ACC112 (cell line): ENCODE results near the gene HTR2B.
"Not testable (repeated sequence)": the region's sequence is repeated elsewhere in the genome, so short reads cannot be mapped to it uniquely, and the experiment has no call there.

ENCODE experiments used
- H2AFZ ChIP-seq: fragments of 200-600 bp; sonication (generic); one replicate; pipeline ENCODE4 v1.6.0; 2017; ENCODE audit warnings: antibody characterized with exemption, low read length; ENCODE audit not compliant: unreplicated experiment
- H3K27ac ChIP-seq: fragments of 200-600 bp; sonication (generic); 2 replicates; pipeline ENCODE4 v1.5.1; 2014; ENCODE audit warnings: low read depth, mild to moderate bottlenecking, antibody characterized with exemption, low read length, moderate library complexity
- H3K27me3 ChIP-seq: fragments of 200-600 bp; sonication (generic); 2 replicates; pipeline ENCODE4 v1.6.1; 2014; ENCODE audit warnings: mild to moderate bottlenecking, antibody characterized with exemption, low read length, moderate library complexity, mixed read lengths; ENCODE audit not compliant: insufficient read depth
- H3K36me3 ChIP-seq: fragments of 200-600 bp; sonication (generic); 2 replicates; pipeline ENCODE4 v1.6.1; 2016; ENCODE audit warnings: mild to moderate bottlenecking, antibody characterized with exemption, low read length, moderate library complexity, mixed read lengths; ENCODE audit not compliant: insufficient read depth
- H3K4me1 ChIP-seq: fragments of 200-600 bp; sonication (generic); one replicate; pipeline ENCODE4 v1.6.1; 2016; ENCODE audit warnings: low read length, mixed read lengths; ENCODE audit not compliant: insufficient read depth, unreplicated experiment, control insufficient read depth
- H3K4me3 ChIP-seq: fragments of 200-600 bp; sonication (generic); 2 replicates; pipeline ENCODE4 v1.5.1; 2014; ENCODE audit warnings: mild to moderate bottlenecking, low read depth, low read length
- H3K79me2 ChIP-seq: fragments of 200-600 bp; sonication (generic); one replicate; pipeline ENCODE4 v1.6.0; 2016; ENCODE audit warnings: low read length; ENCODE audit not compliant: control insufficient read depth, unreplicated experiment, insufficient read depth

The HTR2B gene

DNA sequence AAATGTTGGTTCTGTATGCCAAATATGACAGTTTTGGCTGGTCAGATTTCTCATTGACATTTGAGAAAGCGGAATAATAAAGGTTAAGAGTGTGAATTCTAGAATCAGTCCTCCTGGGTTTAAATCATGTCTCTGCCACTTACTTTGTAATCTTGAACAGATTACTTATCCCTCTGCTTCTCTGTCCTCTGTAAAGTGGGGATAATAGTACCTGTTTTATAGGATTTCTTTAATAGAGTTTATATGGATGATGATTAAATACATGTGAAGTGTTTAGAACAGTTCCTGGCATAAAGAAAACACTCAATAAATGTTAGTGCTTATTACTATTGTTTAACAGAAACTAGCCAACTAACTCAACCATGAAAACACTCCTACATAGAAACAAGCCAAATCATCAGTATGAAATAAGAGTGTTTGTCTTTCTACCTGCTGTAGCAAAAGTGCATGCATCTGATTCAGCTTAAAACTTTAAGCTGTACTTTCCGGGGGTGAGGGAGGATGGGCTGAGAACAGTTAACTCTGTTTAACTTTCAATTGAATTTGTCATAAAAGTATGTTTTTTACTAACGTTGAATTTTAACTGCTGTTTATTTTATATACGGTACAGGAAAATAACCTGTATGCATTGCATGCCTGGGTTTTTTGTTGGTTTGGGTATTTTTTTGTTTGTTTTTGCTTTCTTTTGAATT lies 6.8 kb downstream of the HTR2B start:
- no peaks in the 10 kb centered on the region for H3K27me3 ChIP-seq
- H3K79me2 ChIP-seq, result peaks cover 16% of the 10 kb centered on the region
- no peak overlapping the region for H3K4me3 ChIP-seq
- H3K4me1 ChIP-seq, result peaks cover 4% of the 10 kb centered on the region
- no peak overlapping the region for H3K27ac ChIP-seq
- no peak overlapping the region for H2AFZ ChIP-seq
- H3K36me3 ChIP-seq, result no peaks in the 10 kb centered on the region

GRCh38 chr2:231117148-231117547 lies 7.7 kb downstream of the HTR2B start:
- Histone ChIP-seq H3K4me3 (no peak overlapping the region), H2AFZ (no peak overlapping the region), H3K27me3 (no peaks in the 10 kb centered on the region), H3K79me2 (peaks cover 12% of the 10 kb centered on the region), H3K27ac (no peak overlapping the region), H3K36me3 (no peaks in the 10 kb centered on the region), H3K4me1 (peaks cover 4% of the 10 kb centered on the region)

GRCh38 chr2:231115651-231116050 lies 9.2 kb downstream of the HTR2B start:
- H3K4me3 ChIP-seq, result no peak overlapping the region
- no peaks in the 10 kb centered on the region for H3K36me3 ChIP-seq
- peaks cover 19% of the 10 kb centered on the region for H3K4me1 ChIP-seq
- H2AFZ ChIP-seq, result no peak overlapping the region
- H3K27me3 ChIP-seq, result no peaks in the 10 kb centered on the region
- H3K79me2 ChIP-seq, result peaks cover 12% of the 10 kb centered on the region
- no peak overlapping the region for H3K27ac ChIP-seq

GRCh38 chr2:231113489-231113888 lies 11.4 kb downstream of the HTR2B start:
- H3K4me1 ChIP-seq, result peaks cover 25% of the 10 kb centered on the region
- H3K79me2 ChIP-seq, result peaks cover 7% of the 10 kb centered on the region
- no peaks in the 10 kb centered on the region for H3K27me3 ChIP-seq
- H3K4me3 ChIP-seq, result no peak overlapping the region
- H2AFZ ChIP-seq, result no peak overlapping the region
- H3K27ac ChIP-seq, result no peak overlapping the region
- no peaks in the 10 kb centered on the region; the same call in 1 of the 2 replicates for H3K36me3 ChIP-seq

DNA sequence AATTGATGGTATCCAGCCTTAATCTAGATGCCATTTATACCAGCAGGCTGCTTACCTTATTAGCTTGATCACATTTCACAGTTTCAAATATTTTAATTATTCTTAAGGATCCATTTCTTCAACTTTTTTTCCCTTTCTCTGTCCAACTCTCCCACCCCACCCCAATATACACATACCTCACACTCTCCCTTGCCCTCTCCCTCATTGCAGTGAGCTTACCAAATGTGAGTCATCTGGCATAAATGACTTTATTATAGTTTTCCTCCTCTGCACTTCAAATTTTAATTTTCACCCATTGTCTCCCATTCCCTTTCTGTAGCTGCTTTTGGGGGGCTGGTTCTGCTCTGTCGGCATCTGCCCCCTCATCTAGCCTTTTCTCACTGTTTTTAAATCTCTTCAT lies 12.9 kb downstream of the HTR2B start:
- Histone ChIP-seq H3K79me2 (peaks cover 7% of the 10 kb centered on the region), H3K36me3 (peaks cover 3% of the 10 kb centered on the region; the same call in 1 of the 2 replicates), H3K27ac (no peak overlapping the region)

DNA sequence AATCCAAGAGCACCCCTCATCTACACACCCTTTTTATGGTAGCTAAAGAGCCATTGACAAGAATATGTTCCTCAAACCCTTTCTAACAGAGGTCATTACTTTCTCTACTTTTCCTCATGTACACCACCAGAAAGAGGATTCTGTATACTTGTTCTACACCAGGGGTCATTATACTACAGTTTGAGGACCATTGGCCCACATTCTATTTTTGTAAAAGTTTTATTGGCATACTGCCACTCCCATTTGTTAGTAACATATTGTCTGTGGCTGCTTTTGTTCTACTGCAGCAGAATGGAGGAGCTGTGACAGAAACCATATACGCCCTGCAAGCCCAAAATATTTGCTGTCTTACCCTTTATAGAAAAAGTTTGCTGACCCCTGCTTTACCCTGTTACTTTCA lies 14.3 kb downstream of the HTR2B start:
- Histone ChIP-seq H3K79me2 (peaks cover 6% of the 10 kb centered on the region), H3K4me1 (peaks cover 25% of the 10 kb centered on the region), H3K36me3 (peaks cover 3% of the 10 kb centered on the region; the same call in 1 of the 2 replicates), H3K4me3 (no peak overlapping the region), H3K27ac (no peak overlapping the region), H3K27me3 (no peaks in the 10 kb centered on the region), H2AFZ (no peak overlapping the region)

More for the DNA sequence above, 12.9 kb downstream of the HTR2B start:
- H2AFZ ChIP-seq, result no peak overlapping the region
- no peak overlapping the region for H3K4me3 ChIP-seq
- H3K27me3 ChIP-seq, result no peaks in the 10 kb centered on the region
- H3K4me1 ChIP-seq, result peaks cover 25% of the 10 kb centered on the region

DNA sequence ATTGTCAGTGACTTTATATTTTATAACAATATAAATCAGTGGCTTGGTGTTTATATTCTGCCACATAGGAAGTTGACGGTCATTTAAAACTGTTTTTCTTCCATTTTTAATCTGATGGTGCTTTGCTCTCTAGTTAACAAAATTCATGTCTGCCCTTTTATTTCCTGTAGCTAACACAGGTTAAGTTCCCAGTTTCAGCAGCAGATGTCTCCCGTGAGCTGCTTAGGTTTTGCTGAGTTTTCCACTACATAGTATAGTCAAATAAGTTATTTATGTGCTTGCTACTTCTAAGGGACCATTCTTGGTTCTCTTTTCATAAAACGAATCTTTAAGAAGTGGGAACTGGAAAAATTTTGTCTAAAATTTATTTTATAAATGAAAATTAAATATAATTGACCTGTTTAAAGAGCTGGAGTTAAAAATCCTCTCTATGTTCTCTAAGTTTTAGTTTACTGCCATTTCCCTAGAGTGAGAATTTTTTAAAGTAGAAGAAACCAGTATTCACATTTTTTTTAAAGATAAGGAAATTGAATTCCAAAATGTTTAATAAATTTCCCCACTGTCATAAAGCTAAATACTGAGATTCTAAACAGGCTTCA lies 20.6 kb downstream of the HTR2B start:
- H3K4me3 ChIP-seq, result no peak overlapping the region
- no peaks in the 10 kb centered on the region for H3K27me3 ChIP-seq
- peaks cover 7% of the 10 kb centered on the region for H3K36me3 ChIP-seq
- peaks cover 12% of the 10 kb centered on the region for H3K79me2 ChIP-seq
- no peak overlapping the region for H2AFZ ChIP-seq
- peaks cover 16% of the 10 kb centered on the region for H3K4me1 ChIP-seq
- peak overlapping the region; percentile 34 for H3K27ac ChIP-seq

GRCh38 chr2:231102772-231103171 lies 22.1 kb downstream of the HTR2B start:
- Histone ChIP-seq H3K4me1 (peaks cover 16% of the 10 kb centered on the region), H3K4me3 (no peak overlapping the region), H3K79me2 (peaks cover 12% of the 10 kb centered on the region), H3K27me3 (no peaks in the 10 kb centered on the region), H3K36me3 (peaks cover 9% of the 10 kb centered on the region; the same call in 1 of the 2 replicates), H2AFZ (no peak overlapping the region), H3K27ac (peak overlapping the region; percentile 34; the same call in 1 of the 2 replicates)

DNA sequence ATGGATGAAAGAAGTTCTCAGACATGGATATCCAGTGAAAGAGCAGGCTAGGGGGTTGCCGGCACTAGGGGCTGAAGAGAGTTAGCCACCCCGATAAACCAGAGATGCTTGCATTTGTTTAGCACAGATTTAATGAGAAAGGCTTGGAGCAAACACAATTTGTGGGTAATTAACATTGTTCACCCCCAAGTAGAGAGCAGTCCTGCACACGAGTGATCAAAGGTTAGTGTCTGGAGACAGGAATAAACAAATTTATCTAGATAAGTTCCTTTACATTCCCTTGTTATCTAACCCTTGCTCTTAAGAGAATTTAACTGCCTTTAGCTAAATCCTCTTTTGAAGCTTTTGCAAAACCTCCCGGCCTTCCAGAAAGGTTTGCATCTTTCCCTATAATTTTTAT lies 23.9 kb downstream of the HTR2B start:
- Histone ChIP-seq H3K4me1 (peaks cover 16% of the 10 kb centered on the region), H3K27ac (no peak overlapping the region), H3K36me3 (peaks cover 13% of the 10 kb centered on the region), H3K4me3 (no peak overlapping the region), H2AFZ (no peak overlapping the region), H3K27me3 (no peaks in the 10 kb centered on the region), H3K79me2 (peaks cover 12% of the 10 kb centered on the region)

GRCh38 chr2:231100321-231100720 lies 24.5 kb downstream of the HTR2B start:
- H3K4me1 ChIP-seq, result peaks cover 16% of the 10 kb centered on the region
- H3K36me3 ChIP-seq, result peaks cover 18% of the 10 kb centered on the region
- H3K4me3 ChIP-seq, H3K27me3 ChIP-seq, H3K27ac ChIP-seq, H3K79me2 ChIP-seq, H2AFZ ChIP-seq: not testable (repeated sequence)

GRCh38 chr2:231099918-231100317 lies 24.9 kb downstream of the HTR2B start:
- no peaks in the 10 kb centered on the region for H3K27me3 ChIP-seq
- H3K4me1 ChIP-seq, result peaks cover 16% of the 10 kb centered on the region
- no peak overlapping the region for H3K4me3 ChIP-seq
- H3K79me2 ChIP-seq, result peaks cover 4% of the 10 kb centered on the region
- H3K27ac ChIP-seq, result no peak overlapping the region
- H2AFZ ChIP-seq, result no peak overlapping the region
- H3K36me3 ChIP-seq, result peaks cover 22% of the 10 kb centered on the region
